Measurements from ENCODE around the gene EFNA2. TPM values are rescaled to one million over a fixed set of nuclear protein-coding genes. Genes with fewer than 3 reads are reported as not detected.
A peak's percentile ranks its signal among the peaks of the same experiment; 100 is the strongest.

The EFNA2 gene
- polyA plus RNA-seq, 1 of the 3 experiments (the other 2 are of a cell fraction), result 1.1 TPM

GRCh38 chr19:1266916-1267476 is 18.7 kb upstream of the EFNA2 start:
- peaks cover 45 to 67% of the 10 kb centered on the region in 2 experiments; a peak in 3 of 4 replicates for H3K4me1 ChIP-seq (ENCODE audit: control insufficient read depth in 1 of 2, insufficient read depth in 2 of 2, low read depth in 1 of 2, low read length in 1 of 2)
- H3K27me3 ChIP-seq (ENCODE audit: insufficient read depth), result no peaks in the 10 kb centered on the region
- H3K9me2 ChIP-seq, result no peaks in the 10 kb centered on the region
- CTCF ChIA-PET, result interaction anchor here (0.6 to 18.6 kb wide), 36 partner anchors 11 to 283 kb away, joined by 3 to 594 read pairs (median 5); partner anchors contain the start of genes ABCA7, ATP5F1D, EFNA2 and MIDN
- H3K4me2 ChIP-seq, result peak overlapping the region; percentile 91
- H3K36me3 ChIP-seq (replicated peaks in 1 of 2; ENCODE audit: control insufficient read depth in 1 of 2, insufficient read depth in 2 of 2, low read length in 1 of 2), result peaks cover 14 to 20% of the 10 kb centered on the region in 2 experiments
- H3K79me2 ChIP-seq (ENCODE audit: insufficient read depth), result peaks cover 34% of the 10 kb centered on the region
- no peaks in the 10 kb centered on the region for H3K9me3 ChIP-seq
- H4K20me1 ChIP-seq (ENCODE audit: insufficient read depth), result peaks cover 24% of the 10 kb centered on the region
- no peak overlapping the region for H2AFZ ChIP-seq (ENCODE audit: low read depth)
- H3F3A ChIP-seq (replicated peaks; ENCODE audit: insufficient read depth), result peaks cover 37% of the 10 kb centered on the region
- peak overlapping the region; percentile 58 to 64 for H3K4me3 ChIP-seq (ENCODE audit: low read depth in 2 of 2, low read length in 1 of 2)
- DNase-seq, result peak; percentile 85
- H3K27ac ChIP-seq (ENCODE audit: low read depth in 2 of 2, low read length in 1 of 2), result peak overlapping the region; percentile 78 to 87
- WGBS (ENCODE audit: low lambda C conversion rate), result under 1% methylated on average over 20 of the region's 59 CpGs
- TF ChIP-seq USF1 (IDR thresholded peaks at IDR 0.05; ENCODE audit: borderline replicate concordance, low read depth) (no peak), TEAD4 (IDR thresholded peaks at IDR 0.05; ENCODE audit: borderline replicate concordance, insufficient read depth) (no peak), GATA2 (CRISPR knock-in tag; IDR thresholded peaks at IDR 0.05) (no peak), TCF12 (IDR thresholded peaks at IDR 0.05) (no peak), SMC3 (IDR thresholded peaks at IDR 0.05; ENCODE audit: low read depth, low read length) (peak; percentile 91), RAD21 (IDR thresholded peaks at IDR 0.05; ENCODE audit: low read length) (peak; percentile 75), YY1 (IDR thresholded peaks at IDR 0.05; ENCODE audit: low read depth) (no peak), REST (IDR thresholded peaks at IDR 0.05; ENCODE audit: low read depth, low read length) (no peak), MEF2A (IDR thresholded peaks at IDR 0.05; ENCODE audit: borderline replicate concordance, low read depth) (no peak), ELF1 (IDR thresholded peaks at IDR 0.05) (no peak), MAX (IDR thresholded peaks at IDR 0.05; ENCODE audit: low read depth) (no peak; the same call in 1 of the 2 replicates), RFX5 (IDR thresholded peaks at IDR 0.05; ENCODE audit: low read length) (no peak), USF2 (IDR thresholded peaks at IDR 0.05; ENCODE audit: borderline replicate concordance, low read depth, low read length) (no peak), PBX3 (IDR thresholded peaks at IDR 0.05) (no peak), CHD2 (IDR thresholded peaks at IDR 0.05; ENCODE audit: low read length, partially characterized antibody) (peak; percentile 24), NFIC (IDR thresholded peaks at IDR 0.05; ENCODE audit: borderline replicate concordance) (no peak; the same call in 1 of the 2 replicates), MXI1 (IDR thresholded peaks at IDR 0.05; ENCODE audit: low read depth, low read length) (peak; percentile 62; the same call in 1 of the 2 replicates), POLR2AphosphoS5 (IDR thresholded peaks at IDR 0.05; ENCODE audit: low read depth, low read length) (no peak), FOXM1 (IDR thresholded peaks at IDR 0.05; ENCODE audit: low read depth) (no peak), SIN3A (IDR thresholded peaks at IDR 0.05; ENCODE audit: borderline replicate concordance, low read depth, low read length) (no peak), EP300 (IDR thresholded peaks at IDR 0.05; ENCODE audit: borderline replicate concordance in 1 of 2, low read depth in 1 of 2, low read length in 1 of 2) (no peak), GABPA (IDR thresholded peaks at IDR 0.05; ENCODE audit: low read depth) (no peak)
- TF ChIP-seq, protein P1, sequence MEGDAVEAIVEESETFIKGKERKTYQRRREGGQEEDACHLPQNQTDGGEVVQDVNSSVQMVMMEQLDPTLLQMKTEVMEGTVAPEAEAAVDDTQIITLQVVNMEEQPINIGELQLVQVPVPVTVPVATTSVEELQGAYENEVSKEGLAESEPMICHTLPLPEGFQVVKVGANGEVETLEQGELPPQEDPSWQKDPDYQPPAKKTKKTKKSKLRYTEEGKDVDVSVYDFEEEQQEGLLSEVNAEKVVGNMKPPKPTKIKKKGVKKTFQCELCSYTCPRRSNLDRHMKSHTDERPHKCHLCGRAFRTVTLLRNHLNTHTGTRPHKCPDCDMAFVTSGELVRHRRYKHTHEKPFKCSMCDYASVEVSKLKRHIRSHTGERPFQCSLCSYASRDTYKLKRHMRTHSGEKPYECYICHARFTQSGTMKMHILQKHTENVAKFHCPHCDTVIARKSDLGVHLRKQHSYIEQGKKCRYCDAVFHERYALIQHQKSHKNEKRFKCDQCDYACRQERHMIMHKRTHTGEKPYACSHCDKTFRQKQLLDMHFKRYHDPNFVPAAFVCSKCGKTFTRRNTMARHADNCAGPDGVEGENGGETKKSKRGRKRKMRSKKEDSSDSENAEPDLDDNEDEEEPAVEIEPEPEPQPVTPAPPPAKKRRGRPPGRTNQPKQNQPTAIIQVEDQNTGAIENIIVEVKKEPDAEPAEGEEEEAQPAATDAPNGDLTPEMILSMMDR (IDR thresholded peaks at IDR 0.05), result peak; percentile 78
- peak overlapping the region; percentile 63; the same call in 1 of the 2 replicates for H3K9ac ChIP-seq
- POLR2A ChIA-PET, result interaction anchor here (0.7 to 2.1 kb wide), 10 partner anchors 8 to 179 kb away, joined by 3 to 32 read pairs (median 6); partner anchors contain the start of genes ATP5F1D and FAM174C

Data from SK-N-SH (cell line).